ENCODE data around the gene PIP4K2B. TPM values are rescaled to one million over a fixed set of nuclear protein-coding genes. Genes with fewer than 3 reads are reported as not detected.

PIP4K2B gene
- polyA plus RNA-seq, 1 experiment = 36.8 TPM

DNA sequence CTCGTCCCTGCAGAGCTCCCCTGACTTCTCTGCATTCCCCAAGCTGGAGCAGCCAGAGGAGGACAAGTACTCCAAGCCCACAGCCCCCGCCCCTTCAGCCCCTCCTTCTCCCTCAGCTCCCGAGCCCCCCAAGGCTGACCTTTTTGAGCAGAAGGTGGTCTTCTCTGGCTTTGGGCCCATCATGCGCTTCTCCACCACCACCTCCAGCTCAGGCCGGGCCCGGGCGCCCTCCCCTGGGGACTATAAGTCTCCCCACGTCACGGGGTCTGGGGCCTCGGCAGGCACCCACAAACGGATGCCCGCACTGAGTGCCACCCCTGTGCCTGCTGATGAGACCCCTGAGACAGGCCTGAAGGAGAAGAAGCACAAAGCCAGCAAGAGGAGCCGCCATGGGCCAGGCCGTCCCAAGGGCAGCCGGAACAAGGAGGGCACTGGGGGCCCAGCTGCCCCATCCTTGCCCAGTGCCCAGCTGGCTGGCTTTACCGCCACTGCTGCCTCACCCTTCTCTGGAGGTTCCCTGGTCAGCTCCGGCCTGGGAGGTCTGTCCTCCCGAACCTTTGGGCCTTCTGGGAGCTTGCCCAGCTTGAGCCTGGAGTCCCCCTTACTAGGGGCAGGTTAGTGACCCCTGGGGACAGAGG is 82.9 kb downstream of the PIP4K2B start:
- Histone ChIP-seq H3K9me3 (ENCODE audit: control insufficient read depth, insufficient read depth, low read length) (no peaks in the 10 kb centered on the region), H3K4me3 (ENCODE audit: low read depth, low read length) (no peak overlapping the region), H3K27me3 (ENCODE audit: control insufficient read depth, insufficient read depth, low read length) (no peaks in the 10 kb centered on the region), H3K27ac (ENCODE audit: low read depth, low read length) (no peak overlapping the region)
- DNase-seq (ENCODE audit: low read depth, low spot score) = no peak
- CTCF ChIA-PET = interaction anchor here (1.0 kb wide), 1 partner anchor 15 kb away, joined by 3 read pairs; no protein-coding TSS in a partner anchor
- POLR2A ChIA-PET = no interaction called here
- TF ChIP-seq, protein P1, sequence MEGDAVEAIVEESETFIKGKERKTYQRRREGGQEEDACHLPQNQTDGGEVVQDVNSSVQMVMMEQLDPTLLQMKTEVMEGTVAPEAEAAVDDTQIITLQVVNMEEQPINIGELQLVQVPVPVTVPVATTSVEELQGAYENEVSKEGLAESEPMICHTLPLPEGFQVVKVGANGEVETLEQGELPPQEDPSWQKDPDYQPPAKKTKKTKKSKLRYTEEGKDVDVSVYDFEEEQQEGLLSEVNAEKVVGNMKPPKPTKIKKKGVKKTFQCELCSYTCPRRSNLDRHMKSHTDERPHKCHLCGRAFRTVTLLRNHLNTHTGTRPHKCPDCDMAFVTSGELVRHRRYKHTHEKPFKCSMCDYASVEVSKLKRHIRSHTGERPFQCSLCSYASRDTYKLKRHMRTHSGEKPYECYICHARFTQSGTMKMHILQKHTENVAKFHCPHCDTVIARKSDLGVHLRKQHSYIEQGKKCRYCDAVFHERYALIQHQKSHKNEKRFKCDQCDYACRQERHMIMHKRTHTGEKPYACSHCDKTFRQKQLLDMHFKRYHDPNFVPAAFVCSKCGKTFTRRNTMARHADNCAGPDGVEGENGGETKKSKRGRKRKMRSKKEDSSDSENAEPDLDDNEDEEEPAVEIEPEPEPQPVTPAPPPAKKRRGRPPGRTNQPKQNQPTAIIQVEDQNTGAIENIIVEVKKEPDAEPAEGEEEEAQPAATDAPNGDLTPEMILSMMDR (IDR thresholded peaks at IDR 0.05; ENCODE audit: low read depth, low read length) = no peak

Small RNA genes within 50 kb of the gene (small RNA-seq; reads per million reads assigned to genes)
- not detected for gene MIR4726 (ENCODE audit: insufficient read length, low read depth)
- gene MIR4727 (ENCODE audit: insufficient read length, low read depth) = not detected
- not detected for gene RNA5SP440 (ENCODE audit: insufficient read length, low read depth)
- gene RNU6-866P (ENCODE audit: insufficient read length, low read depth) = not detected

Other genes starting within 250 kb of the PIP4K2B start
- not detected in 2 replicates for gene SRCIN1, start 193.6 kb downstream of the PIP4K2B start, polyA plus RNA-seq (2011; rRNA removed)
- gene EPOP, start 124.6 kb downstream of the PIP4K2B start, polyA plus RNA-seq (2011; rRNA removed) = 0.16 and 0.17 TPM in 2 replicates
- gene MLLT6, start 94.3 kb downstream of the PIP4K2B start, polyA plus RNA-seq (2011; rRNA removed) = 16.4 and 17.3 TPM in 2 replicates
- gene CISD3, start 69.2 kb downstream of the PIP4K2B start, polyA plus RNA-seq (2011; rRNA removed) = 6.5 and 9.8 TPM in 2 replicates
- 13.5 and 18.0 TPM in 2 replicates for gene PCGF2, start 51.2 kb downstream of the PIP4K2B start, polyA plus RNA-seq (2011; rRNA removed)
- 234 and 276 TPM in 2 replicates for gene PSMB3, start 46.8 kb downstream of the PIP4K2B start, polyA plus RNA-seq (2011; rRNA removed)
- gene CWC25, start 25.8 kb upstream of the PIP4K2B start, polyA plus RNA-seq (2011; rRNA removed) = 13.3 and 15.3 TPM in 2 replicates
- 2,769 and 3,155 TPM in 2 replicates for gene RPL23, start 54.2 kb upstream of the PIP4K2B start, polyA plus RNA-seq (2011; rRNA removed)
- gene LASP1, start 70.5 kb upstream of the PIP4K2B start, polyA plus RNA-seq (2011; rRNA removed) = 181 and 222 TPM in 2 replicates
- not detected in 2 replicates for gene FBXO47, start 167.8 kb upstream of the PIP4K2B start, polyA plus RNA-seq (2011; rRNA removed)